Measurements from ENCODE around the gene LLPH. TPM values are rescaled to one million over a fixed set of nuclear protein-coding genes. Genes with fewer than 3 reads are reported as not detected.

Gene LLPH
- total RNA-seq, 1 experiment from 2014 or later, result 45.6 TPM

- RAD21 ChIA-PET (ENCODE audit: low non-redundant PET in 1 of 2, low total read pairs in 2 of 2, uncharacterized antibody in 2 of 2, unreplicated experiment in 2 of 2), result interaction anchor here in 1 of 2 experiments (0.6 kb wide), 1 partner anchor 39 kb away, joined by 4 read pairs; the partner anchor contains the start of gene TMBIM4
- Histone ChIP-seq H3K27ac (ENCODE audit: low read depth, low read length) (peak overlapping the region; percentile 65), H3K36me3 (ENCODE audit: control insufficient read depth in 1 of 2, insufficient read depth in 2 of 2, low read length in 2 of 2) (peaks cover 21% of the 10 kb centered on the region in 2 experiments), H3K4me2 (ENCODE audit: low read length) (peak overlapping the region; percentile 77), H3K79me2 (ENCODE audit: insufficient read depth, low read length) (peaks cover 62% of the 10 kb centered on the region), H3K4me3 (replicated peaks in 1 of 2; ENCODE audit: low read depth in 1 of 2, low read length in 2 of 2) (peak overlapping the region; percentile 59 to 74), H4K20me1 (ENCODE audit: insufficient read depth) (no peaks in the 10 kb centered on the region), H3K4me1 (ENCODE audit: control insufficient read depth in 1 of 2, insufficient read depth in 2 of 2, low read length in 2 of 2) (peaks cover 15 to 29% of the 10 kb centered on the region in 2 experiments), H2AFZ (ENCODE audit: low read depth, low read length, poor library complexity, severe bottlenecking) (peak overlapping the region; percentile 39), H3K9me3 (ENCODE audit: control insufficient read depth in 1 of 2, insufficient read depth in 1 of 2, low read depth in 1 of 2, low read length in 2 of 2) (no peaks in the 10 kb centered on the region), H3K27me3 (ENCODE audit: insufficient read depth, low read length) (no peaks in the 10 kb centered on the region), H3K9ac (ENCODE audit: low read length) (peak overlapping the region; percentile 88), H3K9me2 (ENCODE audit: insufficient read depth) (no peaks in the 10 kb centered on the region)
- CTCF ChIA-PET, result interaction anchor here (1.0 to 2.2 kb wide), 4 partner anchors 14 to 104 kb away, joined by 3 to 18 read pairs (median 4); partner anchors contain the start of gene TMBIM4
- intact Hi-C loops (cut with micrococcal nuclease), result loop anchor here (5.0 kb wide), 2 partner anchors 36 to 276 kb away; partner anchors contain the start of gene TMBIM4
- BruUV-seq (replicated peaks), result TSS peak; percentile 85
- TF ChIP-seq JUND (IDR thresholded peaks at IDR 0.05), result 0 out of 2 replicates have a peak, but pooled peaks have one; percentile 5
- TF ChIP-seq ZBTB33 (IDR thresholded peaks at IDR 0.05; ENCODE audit: extremely low read depth, insufficient replicate concordance, low read length), result no peak
- DNase-seq (ENCODE audit: low read depth, low spot score) (no peak), ATAC-seq (peak; percentile 22; the same call in 1 of the 2 replicates)
- POLR2A ChIA-PET, result interaction anchor here (0.6 to 1.7 kb wide), 9 partner anchors 11 to 190 kb away, joined by 3 to 13 read pairs (median 3); partner anchors contain the start of genes HELB and TMBIM4
Measured at GRCh38 chr12:66131067-66131688, 628 bp upstream of the LLPH start.

DNA sequence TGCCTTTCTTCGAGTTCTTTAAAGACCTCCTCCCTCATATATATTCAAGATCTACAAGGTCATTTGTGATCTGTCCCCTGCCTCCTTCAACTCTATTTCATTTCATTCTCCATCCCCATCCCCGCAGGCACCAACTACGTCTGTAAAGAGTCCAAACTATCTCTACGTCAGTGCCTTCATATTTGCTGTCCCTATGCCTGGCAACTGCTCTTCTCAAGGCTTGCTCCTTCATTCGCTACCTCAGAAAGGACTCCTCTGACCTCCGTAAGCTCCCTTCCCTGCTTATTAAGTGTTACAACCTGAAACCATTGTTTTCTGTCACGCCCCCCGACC lies 650 bp downstream of the LLPH start:
- no TSS peak for BruUV-seq (replicated peaks)
- Histone ChIP-seq H3K36me3 (ENCODE audit: control insufficient read depth in 1 of 2, insufficient read depth in 2 of 2, low read length in 2 of 2) (peaks cover 26 to 31% of the 10 kb centered on the region in 2 experiments), H3K4me3 (replicated peaks in 1 of 2; ENCODE audit: low read depth in 1 of 2, low read length in 2 of 2) (peak overlapping the region; percentile 59 to 74), H3K4me2 (ENCODE audit: low read length) (peak overlapping the region; percentile 77), H3K9me2 (ENCODE audit: insufficient read depth) (no peaks in the 10 kb centered on the region), H3K79me2 (ENCODE audit: insufficient read depth, low read length) (peaks cover 75% of the 10 kb centered on the region), H3K27ac (ENCODE audit: low read depth, low read length) (peak overlapping the region; percentile 65), H3K9ac (ENCODE audit: low read length) (peak overlapping the region; percentile 88), H3K4me1 (ENCODE audit: control insufficient read depth in 1 of 2, insufficient read depth in 2 of 2, low read length in 2 of 2) (peaks cover 15 to 29% of the 10 kb centered on the region in 2 experiments), H3K27me3 (ENCODE audit: insufficient read depth, low read length) (no peaks in the 10 kb centered on the region), H2AFZ (ENCODE audit: low read depth, low read length, poor library complexity, severe bottlenecking) (no peak overlapping the region), H4K20me1 (ENCODE audit: insufficient read depth) (no peaks in the 10 kb centered on the region), H3K9me3 (ENCODE audit: control insufficient read depth in 1 of 2, insufficient read depth in 1 of 2, low read depth in 1 of 2, low read length in 2 of 2) (no peaks in the 10 kb centered on the region)
- ChIA-PET CTCF (interaction anchor here (0.7 to 1.3 kb wide), 2 partner anchors 22 to 24 kb away, joined by 4 read pairs; no protein-coding TSS in a partner anchor), POLR2A (interaction anchor here (1.4 to 1.7 kb wide), 3 partner anchors 10 to 40 kb away, joined by 3 to 13 read pairs (median 11); partner anchors contain the start of gene TMBIM4), RAD21 (ENCODE audit: low non-redundant PET in 1 of 2, low total read pairs in 2 of 2, uncharacterized antibody in 2 of 2, unreplicated experiment in 2 of 2) (no interaction called here)
- TF ChIP-seq ZBTB33 (IDR thresholded peaks at IDR 0.05; ENCODE audit: extremely low read depth, insufficient replicate concordance, low read length), result no peak
- ATAC-seq (no peak; the same call in 1 of the 2 replicates), DNase-seq (ENCODE audit: low read depth, low spot score) (no peak)
- intact Hi-C loops (cut with micrococcal nuclease), result loop anchor here (5.0 kb wide), 2 partner anchors 37 to 277 kb away; partner anchors contain the start of gene TMBIM4

All from HCT116 (cell line).